Measurements from ENCODE around the gene SRRD.

SRRD gene

DNA sequence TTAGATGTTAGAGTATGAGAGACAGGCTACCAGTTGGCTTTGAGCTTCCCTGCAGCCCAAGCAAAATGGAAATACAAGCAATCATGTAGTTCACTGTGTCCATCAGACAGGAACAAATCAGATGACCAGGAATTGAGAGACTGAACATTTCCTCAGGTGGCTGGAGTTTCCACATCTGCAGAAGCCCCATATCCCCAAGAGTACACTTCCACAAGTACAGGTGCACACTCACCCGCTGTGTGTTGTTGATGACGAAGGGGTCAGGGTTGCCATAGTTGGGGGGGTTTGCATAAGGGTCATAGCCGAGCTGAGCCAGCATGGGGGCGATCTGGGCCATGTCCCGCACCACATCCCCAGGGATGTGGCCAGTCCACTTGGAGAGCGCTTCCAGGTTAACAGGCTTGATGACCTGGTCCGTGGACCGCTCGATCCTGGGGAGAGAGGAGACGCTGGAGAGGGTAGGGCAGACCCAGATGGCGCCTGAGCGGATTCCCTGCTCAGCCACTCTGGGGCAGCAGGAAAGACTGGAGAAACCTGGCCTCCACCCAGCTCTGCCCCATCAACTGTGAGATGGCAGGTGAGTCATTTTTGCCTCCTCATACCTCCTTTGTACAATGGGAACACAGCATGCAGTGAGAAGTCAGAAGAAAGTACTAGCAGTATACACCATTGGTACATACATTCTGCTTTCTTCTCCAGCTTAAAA, 52.5 kb downstream of the SRRD start:
- DNase-seq (ENCODE audit: low spot score in 2 of 2) = no peak
- peak overlapping the region; percentile 38 for H3K27ac Mint-ChIP-seq (ENCODE audit: low read depth)
- H3K36me3 Mint-ChIP-seq (ENCODE audit: insufficient read depth) = peaks cover 63% of the 10 kb centered on the region
- H3K4me1 Mint-ChIP-seq = peaks cover 31% of the 10 kb centered on the region
- H3K27me3 Mint-ChIP-seq = no peaks in the 10 kb centered on the region
- no peak overlapping the region for H3K4me3 Mint-ChIP-seq
- H3K9me3 Mint-ChIP-seq = no peaks in the 10 kb centered on the region
- ATAC-seq (replicated peaks; ENCODE audit: extremely low read depth, poor library complexity, severe bottlenecking) = no peak

DNA sequence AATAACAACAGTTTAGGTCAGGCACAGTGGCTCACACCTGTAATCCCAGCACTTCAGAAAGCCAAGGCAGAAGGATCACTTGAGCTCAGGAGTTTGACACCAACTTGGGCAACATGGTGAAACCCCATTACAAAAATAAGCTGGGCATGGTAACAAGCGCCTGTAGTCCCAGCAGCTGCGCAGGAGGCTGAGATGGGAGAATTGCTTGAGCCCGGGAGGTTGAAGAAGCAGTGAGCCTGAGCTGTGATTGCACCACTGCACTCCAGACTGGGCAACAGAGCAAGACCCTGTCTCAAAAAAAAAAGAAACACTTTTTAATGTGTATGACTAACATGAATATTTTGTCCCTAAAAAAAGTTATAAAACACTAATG, 53.1 kb downstream of the SRRD start:
- no peak for ATAC-seq (replicated peaks; ENCODE audit: extremely low read depth, poor library complexity, severe bottlenecking)
- peaks cover 31% of the 10 kb centered on the region for H3K4me1 Mint-ChIP-seq
- peaks cover 60% of the 10 kb centered on the region for H3K36me3 Mint-ChIP-seq (ENCODE audit: insufficient read depth)
- no peaks in the 10 kb centered on the region for H3K9me3 Mint-ChIP-seq
- no peaks in the 10 kb centered on the region for H3K27me3 Mint-ChIP-seq
- DNase-seq (ENCODE audit: low spot score in 2 of 2) = no peak
- no peak overlapping the region for H3K4me3 Mint-ChIP-seq
- H3K27ac Mint-ChIP-seq (ENCODE audit: low read depth) = no peak overlapping the region

DNA sequence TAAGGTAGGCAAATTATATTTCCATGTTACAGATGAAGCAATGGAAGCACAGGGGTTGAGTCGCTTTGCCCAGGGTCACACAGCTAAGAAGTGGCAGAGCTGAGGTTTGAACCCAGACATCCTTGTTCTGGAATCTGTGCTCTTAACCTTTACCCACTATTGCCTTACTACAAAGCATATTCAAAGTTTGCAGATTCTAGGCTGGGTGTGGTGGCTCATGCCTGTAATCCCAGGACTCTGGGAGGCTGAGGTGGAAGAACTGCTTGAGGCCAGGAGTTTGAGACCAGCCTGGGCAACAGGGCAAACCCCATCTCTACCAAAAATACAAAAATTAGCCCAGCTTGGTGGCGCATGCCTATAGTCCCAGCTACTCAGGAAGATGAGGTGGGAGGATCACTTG, 56.4 kb downstream of the SRRD start:
- ATAC-seq (replicated peaks; ENCODE audit: extremely low read depth, poor library complexity, severe bottlenecking) (no peak), DNase-seq (ENCODE audit: low spot score in 2 of 2) (no peak)
- peaks cover 44% of the 10 kb centered on the region for H3K36me3 Mint-ChIP-seq (ENCODE audit: insufficient read depth)
- H3K4me1 Mint-ChIP-seq = peaks cover 53% of the 10 kb centered on the region
- no peaks in the 10 kb centered on the region for H3K27me3 Mint-ChIP-seq
- H3K27ac Mint-ChIP-seq (ENCODE audit: low read depth) = peak overlapping the region; percentile 29
- no peaks in the 10 kb centered on the region for H3K9me3 Mint-ChIP-seq
- H3K4me3 Mint-ChIP-seq = no peak overlapping the region

DNA sequence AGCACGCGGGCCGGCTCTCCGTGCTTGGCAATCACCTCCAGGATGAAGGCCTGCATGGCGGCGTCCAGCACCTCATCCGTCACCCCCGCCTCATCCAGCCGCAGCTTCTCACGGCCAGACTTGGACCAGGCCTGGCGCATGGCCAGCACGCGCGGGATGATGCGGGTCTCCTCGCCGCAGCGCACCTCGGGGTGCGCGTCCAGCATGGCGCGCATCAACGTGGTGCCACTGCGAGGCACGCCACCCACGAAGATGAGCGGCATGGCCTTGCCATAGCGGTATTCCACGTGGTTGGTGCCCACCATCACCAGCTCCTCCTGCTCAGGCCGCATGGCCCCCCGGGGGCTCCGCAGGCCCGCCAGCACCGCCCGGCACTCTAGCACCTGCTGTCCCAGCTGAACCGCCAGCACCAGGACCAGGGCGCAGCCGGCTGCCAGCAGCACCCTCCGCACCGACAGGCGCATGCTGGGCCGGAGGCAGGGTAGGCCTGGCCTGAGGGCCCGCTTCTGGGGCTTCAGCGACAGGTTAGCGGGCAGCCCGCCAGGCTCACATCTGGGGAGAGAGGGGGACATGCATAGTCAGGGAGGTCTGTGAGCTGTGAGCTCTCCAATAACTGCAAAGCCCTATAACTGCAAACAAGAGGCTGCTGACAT, 57.6 kb downstream of the SRRD start:
- Mint-ChIP-seq H3K36me3 (ENCODE audit: insufficient read depth) (peaks cover 34% of the 10 kb centered on the region), H3K27ac (ENCODE audit: low read depth) (no peak overlapping the region), H3K9me3 (no peaks in the 10 kb centered on the region), H3K4me3 (no peak overlapping the region), H3K4me1 (peaks cover 50% of the 10 kb centered on the region), H3K27me3 (no peaks in the 10 kb centered on the region)
- ATAC-seq (replicated peaks; ENCODE audit: extremely low read depth, poor library complexity, severe bottlenecking) (no peak), DNase-seq (ENCODE audit: low spot score in 2 of 2) (no peak)

DNA sequence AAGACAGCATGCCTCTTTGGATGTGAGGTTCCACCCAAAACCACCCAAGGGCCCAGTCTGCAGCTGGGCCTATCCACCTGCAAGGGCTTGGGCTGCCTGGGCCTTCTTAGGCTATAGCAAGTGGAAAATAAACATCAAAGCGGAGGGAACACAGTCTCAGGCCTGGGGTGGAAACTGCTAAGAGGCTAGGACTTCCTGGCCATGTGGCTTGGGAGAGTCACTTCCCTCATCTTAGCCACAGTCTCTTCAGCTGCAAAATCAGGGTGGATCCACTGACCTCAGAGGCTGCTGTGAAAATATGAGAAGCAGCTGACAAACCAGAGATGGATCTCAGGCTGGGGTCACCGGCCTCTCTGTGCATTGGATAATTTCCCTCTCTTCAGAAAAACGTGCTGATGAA, 59.2 kb downstream of the SRRD start:
- Mint-ChIP-seq H3K27ac (ENCODE audit: low read depth) (peak overlapping the region; percentile 58), H3K4me3 (no peak overlapping the region), H3K27me3 (no peaks in the 10 kb centered on the region), H3K9me3 (no peaks in the 10 kb centered on the region), H3K36me3 (ENCODE audit: insufficient read depth) (peaks cover 34% of the 10 kb centered on the region), H3K4me1 (peaks cover 61% of the 10 kb centered on the region)
- ATAC-seq (replicated peaks; ENCODE audit: extremely low read depth, poor library complexity, severe bottlenecking) (peak; percentile 15), DNase-seq (ENCODE audit: low spot score in 2 of 2) (no peak)
